Parathyroid adenoma (tissue), 2 donors: ENCODE measurements around the gene SKIC8.

Experiments
- H2AFZ ChIP-seq: fragments of 300-600 bp; sonication (generic); one replicate; pipeline ENCODE4 v1.7.0; 2017; ENCODE audit warnings: antibody characterized with exemption, mild to moderate bottlenecking
- H3K27ac ChIP-seq: fragments of 300-600 bp; sonication (generic); one replicate; pipeline ENCODE4 v1.7.0; 2017
- H3K27me3 ChIP-seq: fragments of 300-600 bp; sonication (generic); one replicate; pipeline ENCODE4 v1.7.0; 2017; ENCODE audit warnings: low read length; ENCODE audit not compliant: control insufficient read depth, insufficient read depth
- H3K36me3 ChIP-seq: fragments of 300-600 bp; sonication (generic); one replicate; pipeline ENCODE4 v1.7.0; 2017; ENCODE audit warnings: low read length; ENCODE audit not compliant: control insufficient read depth, insufficient read depth
- H3K4me1 ChIP-seq: fragments of 300-600 bp; sonication (generic); one replicate; pipeline ENCODE4 v1.7.0; 2017; ENCODE audit warnings: control low read depth
- H3K4me2 ChIP-seq: fragments of 300-600 bp; sonication (generic); one replicate; pipeline ENCODE4 v1.7.0; 2017; ENCODE audit warnings: low read length
- H3K4me3 ChIP-seq: fragments of 300-600 bp; sonication (generic); one replicate; pipeline ENCODE4 v1.7.0; 2017; ENCODE audit warnings: low read depth, low read length
- H3K79me2 ChIP-seq: fragments of 300-600 bp; sonication (generic); one replicate; pipeline ENCODE4 v1.7.0; 2017; ENCODE audit warnings: control low read depth
- H3K9ac ChIP-seq: fragments of 300-600 bp; sonication (generic); one replicate; pipeline ENCODE4 v1.7.0; 2017; ENCODE audit warnings: mild to moderate bottlenecking
- H3K9me3 ChIP-seq: fragments of 300-600 bp; sonication (generic); one replicate; pipeline ENCODE4 v1.7.0; 2017; ENCODE audit warnings: low read length; ENCODE audit not compliant: control insufficient read depth
- CTCF ChIP-seq: fragments of 300-600 bp; sonication (generic); IDR thresholded peaks from one replicate; pipeline ENCODE4 v1.7.0; 2017; ENCODE audit warnings: antibody characterized with exemption, mild to moderate bottlenecking
- donor health status: primary hyperparathyroidism.

The SKIC8 gene

GRCh38 chr15:78322243-78322642 is 22.8 kb upstream of the SKIC8 start:
- H3K79me2 ChIP-seq, result no peaks in the 10 kb centered on the region
- H3K4me2 ChIP-seq, result no peak overlapping the region
- H3K27ac ChIP-seq, result no peak overlapping the region

DNA sequence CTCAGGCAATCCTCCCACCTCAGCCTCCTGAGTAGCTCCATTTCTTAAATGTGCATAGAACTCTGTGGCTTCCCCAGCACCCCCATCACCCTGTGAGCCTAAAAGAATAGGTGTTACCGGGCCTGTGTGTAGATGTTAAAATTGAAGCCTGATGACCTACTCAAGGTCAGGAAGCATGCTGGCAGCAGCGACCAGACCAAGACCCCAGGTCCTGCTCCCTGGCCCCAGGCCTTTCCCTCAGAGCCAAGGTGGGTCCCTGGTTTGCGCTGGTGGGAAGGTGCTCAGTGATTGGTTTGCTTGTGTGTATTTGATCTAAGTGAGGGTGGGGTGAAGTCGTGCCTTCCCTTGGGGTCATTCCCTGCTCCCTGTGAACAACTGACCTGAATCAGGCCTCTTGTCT is 22.4 kb upstream of the SKIC8 start:
- Histone ChIP-seq H3K27me3 (no peaks in the 10 kb centered on the region), H3K36me3 (no peaks in the 10 kb centered on the region), H3K9me3 (no peaks in the 10 kb centered on the region), H3K4me1 (no peaks in the 10 kb centered on the region), H3K79me2 (no peaks in the 10 kb centered on the region), H3K4me3 (no peak overlapping the region), H3K9ac (no peak overlapping the region), H3K4me2 (no peak overlapping the region), H2AFZ (no peak overlapping the region), H3K27ac (no peak overlapping the region)
- TF ChIP-seq CTCF, result no peak

More at GRCh38 chr15:78322243-78322642, 22.8 kb upstream of the SKIC8 start:
- Histone ChIP-seq H3K36me3 (no peaks in the 10 kb centered on the region), H3K9ac (no peak overlapping the region), H2AFZ (no peak overlapping the region), H3K4me1 (no peaks in the 10 kb centered on the region), H3K4me3 (no peak overlapping the region), H3K9me3 (no peaks in the 10 kb centered on the region), H3K27me3 (no peaks in the 10 kb centered on the region)
- no peak for TF ChIP-seq CTCF

DNA sequence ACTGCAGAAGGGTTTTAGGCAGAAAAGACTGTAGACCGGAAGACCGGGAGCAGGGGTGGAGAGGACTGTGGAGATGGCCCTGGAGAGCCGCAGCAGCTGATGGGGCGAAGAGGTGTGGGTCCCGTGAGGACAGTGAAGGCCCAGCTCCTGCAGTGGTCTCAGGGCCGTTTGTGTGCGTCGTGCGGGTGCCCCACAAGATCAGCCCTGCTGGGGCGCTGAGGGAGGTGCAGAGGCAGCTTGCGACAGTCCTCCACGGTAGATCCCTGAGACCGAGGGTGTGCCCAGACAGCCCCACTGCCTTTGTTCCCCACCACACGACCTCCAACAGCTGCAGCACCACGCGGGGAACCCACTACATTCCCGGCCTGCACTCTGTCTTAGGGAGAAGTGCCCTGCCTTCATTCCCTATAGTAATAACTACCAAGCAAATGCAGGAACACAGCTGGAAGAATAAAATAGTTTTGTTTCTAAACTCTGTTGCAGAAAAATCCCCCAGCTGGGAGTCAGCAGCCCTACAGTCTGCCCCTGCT is 21.7 kb upstream of the SKIC8 start:
- no peak for TF ChIP-seq CTCF
- Histone ChIP-seq H3K4me1 (no peaks in the 10 kb centered on the region), H3K9ac (no peak overlapping the region), H3K4me3 (no peak overlapping the region), H3K79me2 (no peaks in the 10 kb centered on the region), H3K4me2 (no peak overlapping the region), H3K27ac (no peak overlapping the region), H3K27me3 (no peaks in the 10 kb centered on the region), H2AFZ (no peak overlapping the region), H3K9me3 (no peaks in the 10 kb centered on the region), H3K36me3 (no peaks in the 10 kb centered on the region)

DNA sequence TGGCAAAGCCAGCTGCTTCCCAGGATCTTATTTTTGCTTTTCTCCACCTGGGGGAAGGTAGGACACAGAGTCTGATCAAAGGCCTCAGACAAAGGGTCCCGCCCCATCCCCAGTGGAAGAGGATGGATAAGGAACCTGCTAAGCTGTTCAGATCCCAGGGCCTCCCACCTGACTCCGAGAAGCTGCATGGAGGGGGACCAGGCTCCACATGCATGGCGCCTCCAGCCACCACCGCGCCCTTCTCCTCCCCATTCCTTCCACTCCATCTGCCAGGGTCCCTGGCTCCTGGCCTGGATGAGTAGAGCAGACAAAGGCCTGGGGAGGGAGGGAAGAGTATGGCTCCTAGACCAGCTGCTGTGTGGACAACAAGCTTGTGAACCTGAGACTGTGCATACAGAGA is 20.8 kb upstream of the SKIC8 start:
- H3K4me1 ChIP-seq, result no peaks in the 10 kb centered on the region

More for the DNA sequence above, 20.8 kb upstream of the SKIC8 start:
- no peak for TF ChIP-seq CTCF
- Histone ChIP-seq H3K9me3 (no peaks in the 10 kb centered on the region), H2AFZ (no peak overlapping the region), H3K27ac (no peak overlapping the region), H3K9ac (no peak overlapping the region), H3K79me2 (no peaks in the 10 kb centered on the region), H3K4me3 (no peak overlapping the region), H3K4me2 (no peak overlapping the region), H3K36me3 (no peaks in the 10 kb centered on the region), H3K27me3 (no peaks in the 10 kb centered on the region)
